H9 (cell line): Measurements from ENCODE around the gene TJP2. TPM values are rescaled to one million over a fixed set of nuclear protein-coding genes. Genes with fewer than 3 reads are reported as not detected.

ENCODE experiments used
- DNase-seq: peaks from one replicate; pipeline ENCODE4 v3.0.0-alpha.2; 2017
- H2AFZ ChIP-seq: one replicate; pipeline ENCODE4 v1.6.1; 2013; ENCODE audit warnings: mild to moderate bottlenecking, low read length, control low read depth, moderate library complexity
- H2AK5ac ChIP-seq: 2 replicates; pipeline ENCODE4 v1.6.1; 2013; ENCODE audit warnings: low read length, control low read depth, mixed read lengths; ENCODE audit not compliant: insufficient read length
- H2BK120ac ChIP-seq: one replicate; pipeline ENCODE4 v1.6.1; 2013; ENCODE audit warnings: low read depth, mild to moderate bottlenecking, low read length, control low read depth, inconsistent platforms; ENCODE audit not compliant: poor library complexity, severe bottlenecking
- H2BK12ac ChIP-seq: 2 replicates; pipeline ENCODE4 v1.6.1; 2013; ENCODE audit warnings: low read length, control low read depth, mixed read lengths, low read depth; ENCODE audit not compliant: insufficient read length
- H2BK15ac ChIP-seq: 2 replicates; pipeline ENCODE4 v1.6.1; 2013; ENCODE audit warnings: low read depth, low read length, control low read depth
- H2BK20ac ChIP-seq: one replicate; pipeline ENCODE4 v1.6.1; 2013; ENCODE audit warnings: low read depth, mild to moderate bottlenecking, low read length, control low read depth, inconsistent platforms; ENCODE audit not compliant: poor library complexity, severe bottlenecking
- H2BK5ac ChIP-seq: 2 replicates; pipeline ENCODE4 v1.6.1; 2013; ENCODE audit warnings: low read length, control low read depth, mixed read lengths; ENCODE audit not compliant: insufficient read length
- H3K14ac ChIP-seq: 2 replicates; pipeline ENCODE4 v1.6.1; 2013; ENCODE audit warnings: low read length, control low read depth; ENCODE audit not compliant: insufficient read depth
- H3K18ac ChIP-seq: 2 replicates; pipeline ENCODE4 v1.6.1; 2013; ENCODE audit warnings: low read depth, mild to moderate bottlenecking, mixed read lengths, low read length, control low read depth; ENCODE audit not compliant: insufficient read length
- H3K23ac ChIP-seq: 2 replicates; pipeline ENCODE4 v1.6.1; 2013; ENCODE audit warnings: low read length, control low read depth, mixed read lengths, low read depth; ENCODE audit not compliant: insufficient read length
- H3K23me2 ChIP-seq: 2 replicates; pipeline ENCODE4 v1.6.1; 2013; ENCODE audit warnings: low read depth, mild to moderate bottlenecking, mixed read lengths, low read length, control low read depth; ENCODE audit not compliant: insufficient read length, poor library complexity, severe bottlenecking
- H3K27ac ChIP-seq: 2 replicates; pipeline ENCODE4 v1.5.1; 2013; ENCODE audit warnings: low read length, control low read depth, mixed read lengths, low read depth; ENCODE audit not compliant: insufficient read length
- H3K27me3 ChIP-seq: 2 replicates; pipeline ENCODE4 v1.6.1; 2013; ENCODE audit warnings: low read length, control low read depth, inconsistent platforms; ENCODE audit not compliant: insufficient read depth
- H3K4ac ChIP-seq: 2 replicates; pipeline ENCODE4 v1.6.1; 2013; ENCODE audit warnings: low read depth, mild to moderate bottlenecking, control low read depth, inconsistent platforms, low read length, moderate library complexity
- H3K4me1 ChIP-seq: 2 replicates; pipeline ENCODE4 v1.6.1; 2013; ENCODE audit warnings: low read length, control low read depth, inconsistent platforms; ENCODE audit not compliant: insufficient read depth
- H3K4me2 ChIP-seq: 2 replicates; pipeline ENCODE4 v1.6.1; 2013; ENCODE audit warnings: low read length, control low read depth, mixed read lengths; ENCODE audit not compliant: insufficient read length, insufficient read depth
- H3K56ac ChIP-seq: 2 replicates; pipeline ENCODE4 v1.6.1; 2013; ENCODE audit warnings: low read depth, mild to moderate bottlenecking, mixed read lengths, low read length, control low read depth; ENCODE audit not compliant: insufficient read length
- H3K79me1 ChIP-seq: 2 replicates; pipeline ENCODE4 v1.6.1; 2013; ENCODE audit warnings: low read depth, mild to moderate bottlenecking, moderate library complexity, low read length, control low read depth, inconsistent platforms; ENCODE audit not compliant: insufficient read depth, poor library complexity, severe bottlenecking
- H3K79me2 ChIP-seq: 2 replicates; pipeline ENCODE4 v1.6.1; 2013; ENCODE audit warnings: low read length, control low read depth, inconsistent platforms; ENCODE audit not compliant: insufficient read depth
- H3K9ac ChIP-seq: 2 replicates; pipeline ENCODE4 v1.6.1; 2013; ENCODE audit warnings: low read length, control low read depth, mixed read lengths; ENCODE audit not compliant: insufficient read length; ENCODE audit errors: extremely low read depth
- H3K9me3 ChIP-seq: one replicate; pipeline ENCODE4 v1.6.1; 2013; ENCODE audit warnings: low read depth, low read length, inconsistent platforms; ENCODE audit not compliant: control insufficient read depth
- H3T11ph ChIP-seq: one replicate; pipeline ENCODE4 v1.6.1; 2013; ENCODE audit warnings: mild to moderate bottlenecking, low read length, control low read depth, inconsistent platforms
- H4K20me1 ChIP-seq: one replicate; pipeline ENCODE4 v1.6.1; 2013; ENCODE audit not compliant: control insufficient read depth, insufficient read length, insufficient read depth
- H4K5ac ChIP-seq: 2 replicates; pipeline ENCODE4 v1.6.1; 2013; ENCODE audit warnings: low read depth, mild to moderate bottlenecking, mixed read lengths, low read length, control low read depth; ENCODE audit not compliant: insufficient read length
- H4K8ac ChIP-seq: replicated peaks from 2 replicates; pipeline ENCODE4 v1.6.1; 2013; ENCODE audit warnings: low read length, control low read depth, mixed read lengths, low read depth; ENCODE audit not compliant: insufficient read length
- H4K91ac ChIP-seq: 2 replicates; pipeline ENCODE4 v1.6.1; 2013; ENCODE audit warnings: low read depth, mild to moderate bottlenecking, moderate library complexity, mixed read lengths, low read length, control low read depth; ENCODE audit not compliant: insufficient read length
- H3K27ac Mint-ChIP-seq, 3 experiments: 2 replicates in 2 of 3; 3 replicates in 1 of 3; pipeline ENCODE4 v1.8.0; 2020 to 2021; ENCODE audit warnings: mixed read lengths in 3 of 3, mild to moderate bottlenecking in 1 of 3, moderate library complexity in 1 of 3
- H3K27me3 Mint-ChIP-seq: 2 replicates; pipeline ENCODE4 v1.8.0; 2021; ENCODE audit warnings: low read depth, mild to moderate bottlenecking, moderate library complexity, mixed read lengths
- H3K36me3 Mint-ChIP-seq, 3 experiments: 2 replicates in 2 of 3; 3 replicates in 1 of 3; pipeline ENCODE4 v1.8.0; 2020 to 2021; ENCODE audit warnings: low read depth in 3 of 3, mixed read lengths in 3 of 3; ENCODE audit not compliant: insufficient read depth in 1 of 3
- H3K4me1 Mint-ChIP-seq, 2 experiments: 2 replicates each; pipeline ENCODE4 v1.8.0; 2020; ENCODE audit warnings: mixed read lengths in 2 of 2
- H3K4me3 Mint-ChIP-seq, 2 experiments: 2 replicates in 1 of 2; 3 replicates in 1 of 2; pipeline ENCODE4 v1.8.0; 2020 to 2021; ENCODE audit warnings: mild to moderate bottlenecking in 2 of 2, mixed read lengths in 2 of 2, moderate library complexity in 1 of 2
- H3K9me3 Mint-ChIP-seq, 2 experiments: 2 replicates in 1 of 2; 3 replicates in 1 of 2; pipeline ENCODE4 v1.8.0; 2020; ENCODE audit warnings: mild to moderate bottlenecking in 2 of 2, mixed read lengths in 2 of 2, moderate library complexity in 1 of 2
- CTCF ChIP-seq: fragments of 200-600 bp; sonication (generic); conservative IDR thresholded peaks from 3 replicates; pipeline ENCODE4 v1.8.0; 2021; ENCODE audit warnings: antibody characterized with exemption, mild to moderate bottlenecking
- WGBS: extraction: QIAGEN DNeasy Blood & Tissue Kit; methylation state at CpG from one replicate; pipeline ENCODE4 v1.1.7; 2013; ENCODE audit warnings: missing lambda C conversion rate, low lambda C conversion rate, mixed read lengths; ENCODE audit not compliant: insufficient read length; ENCODE audit errors: extremely low coverage; 5-methylcytosine and 5-hydroxymethylcytosine counted together
- total RNA-seq: library from RNA; stranded (reverse); gene quantifications from 2 replicates; pipeline ENCODE4 v1.2.1, GENCODE V29; 2021

Gene TJP2
- total RNA-seq, 1 experiment from 2014 or later = 130 TPM

DNA sequence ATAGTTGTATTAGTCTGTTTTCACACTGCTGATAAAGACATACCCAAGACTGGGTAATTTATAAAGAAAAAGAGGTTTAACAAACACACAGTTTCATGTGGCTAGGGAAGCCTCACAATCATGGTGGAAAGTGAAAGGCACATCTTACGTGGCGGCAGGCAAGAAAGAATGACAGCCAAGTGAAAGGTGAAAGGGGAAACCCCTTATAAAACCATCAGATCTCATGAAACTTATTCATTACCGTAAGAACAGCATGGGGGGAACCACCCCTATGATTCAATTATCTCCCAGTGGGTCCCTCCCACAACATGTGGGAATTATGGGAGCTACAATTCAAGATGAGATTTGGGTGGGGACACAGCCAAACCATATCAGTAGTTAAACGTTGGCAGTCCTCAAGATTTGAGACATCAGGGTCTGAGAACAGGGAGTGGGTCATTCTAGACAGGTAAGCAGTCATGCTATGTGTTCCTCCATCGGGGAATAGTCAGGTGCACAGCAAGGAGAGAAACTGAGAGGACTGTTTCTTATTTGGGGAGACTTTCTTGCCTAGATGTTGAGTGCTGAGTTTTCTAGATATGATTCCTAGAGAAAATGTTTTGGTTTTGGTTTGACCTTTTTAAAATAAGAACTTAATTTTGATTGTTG is 105.1 kb downstream of the TJP2 start:
- Histone ChIP-seq H3K4me2 (no peak overlapping the region), H2AFZ (no peak overlapping the region), H3K79me1 (no peaks in the 10 kb centered on the region), H2BK12ac (no peak overlapping the region), H3K9ac (no peak overlapping the region), H2BK5ac (no peak overlapping the region), H4K20me1 (no peaks in the 10 kb centered on the region), H3T11ph (no peak overlapping the region), H4K91ac (no peak overlapping the region), H4K8ac (no peak overlapping the region), H3K79me2 (no peaks in the 10 kb centered on the region), H2AK5ac (no peak overlapping the region), H3K9me3 (no peaks in the 10 kb centered on the region), H3K23me2 (no peaks in the 10 kb centered on the region), H3K14ac (no peak overlapping the region), H3K27me3 (no peaks in the 10 kb centered on the region), H3K4ac (no peak overlapping the region), H4K5ac (no peak overlapping the region), H3K27ac (no peak overlapping the region), H3K18ac (no peak overlapping the region), H3K23ac (no peak overlapping the region), H2BK120ac (no peak overlapping the region), H3K56ac (no peak overlapping the region), H2BK15ac (no peak overlapping the region), H2BK20ac (no peak overlapping the region), H3K4me1 (no peaks in the 10 kb centered on the region; the same call in 1 of the 2 replicates)
- H3K27me3 Mint-ChIP-seq = peaks cover 5% of the 10 kb centered on the region; the same call in 1 of the 2 replicates
- no CpG with 5 or more reads among the region's 5 CpGs for WGBS
- H3K36me3 Mint-ChIP-seq = peaks cover 8 to 23% (median 11%) of the 10 kb centered on the region in 3 experiments
- TF ChIP-seq CTCF = no peak
- peaks cover 35 to 40% of the 10 kb centered on the region in 2 experiments for H3K4me1 Mint-ChIP-seq
- peak overlapping the region in 2 of 3 experiments; percentile 0 to 9; a peak in 1 of 7 replicates for H3K27ac Mint-ChIP-seq
- DNase-seq = no peak
- peaks cover 21 to 28% of the 10 kb centered on the region in 2 experiments for H3K9me3 Mint-ChIP-seq
- H3K4me3 Mint-ChIP-seq = no peak overlapping the region
